Measurements from ENCODE around the gene GOLIM4.

GOLIM4 gene

GRCh38 chr3:168090306-168091085 is 5.2 kb downstream of the GOLIM4 start:
- Histone ChIP-seq H3K4me1 (ENCODE audit: insufficient read depth, insufficient read length) (no peaks in the 10 kb centered on the region), H3K9ac (ENCODE audit: insufficient read length, low read depth) (no peak overlapping the region), H3K27me3 (ENCODE audit: insufficient read depth, insufficient read length) (no peaks in the 10 kb centered on the region), H3K4me3 (ENCODE audit: insufficient read length, low read depth) (no peak overlapping the region), H3K36me3 (ENCODE audit: insufficient read depth, insufficient read length, low read length) (no peaks in the 10 kb centered on the region), H3K9me3 (ENCODE audit: insufficient read depth, low read length) (no peaks in the 10 kb centered on the region)
- TF ChIP-seq SUZ12 (IDR thresholded peaks at IDR 0.05; ENCODE audit: extremely low read depth, insufficient read depth, insufficient read length), result no peak
- TF ChIP-seq YY1 (IDR thresholded peaks at IDR 0.05; ENCODE audit: insufficient read depth, insufficient read length), result no peak
- no peak for TF ChIP-seq ZNF274 (IDR thresholded peaks at IDR 0.05; ENCODE audit: low read depth, low read length)
- DNase-seq (ENCODE audit: low read depth, low spot score), result no peak

GRCh38 chr3:168089179-168089771 is 6.4 kb downstream of the GOLIM4 start:
- Histone ChIP-seq H3K36me3 (ENCODE audit: insufficient read depth, insufficient read length, low read length) (no peaks in the 10 kb centered on the region), H3K4me3 (ENCODE audit: insufficient read length, low read depth) (no peak overlapping the region), H3K9me3 (ENCODE audit: insufficient read depth, low read length) (no peaks in the 10 kb centered on the region), H3K4me1 (ENCODE audit: insufficient read depth, insufficient read length) (no peaks in the 10 kb centered on the region), H3K27me3 (ENCODE audit: insufficient read depth, insufficient read length) (no peaks in the 10 kb centered on the region), H3K9ac (ENCODE audit: insufficient read length, low read depth) (no peak overlapping the region)
- no peak for TF ChIP-seq YY1 (IDR thresholded peaks at IDR 0.05; ENCODE audit: insufficient read depth, insufficient read length)
- no peak for TF ChIP-seq ZNF274 (IDR thresholded peaks at IDR 0.05; ENCODE audit: low read depth, low read length)
- no peak for TF ChIP-seq SUZ12 (IDR thresholded peaks at IDR 0.05; ENCODE audit: extremely low read depth, insufficient read depth, insufficient read length)
- DNase-seq (ENCODE audit: low read depth, low spot score), result no peak

- H3K27me3 ChIP-seq (ENCODE audit: insufficient read depth, insufficient read length), result no peaks in the 10 kb centered on the region
- TF ChIP-seq SUZ12 (IDR thresholded peaks at IDR 0.05; ENCODE audit: extremely low read depth, insufficient read depth, insufficient read length) (no peak), YY1 (IDR thresholded peaks at IDR 0.05; ENCODE audit: insufficient read depth, insufficient read length) (no peak), ZNF274 (IDR thresholded peaks at IDR 0.05; ENCODE audit: low read depth, low read length) (no peak)
- DNase-seq (ENCODE audit: low read depth, low spot score), result peak; percentile 22
- H3K4me1 ChIP-seq (ENCODE audit: insufficient read depth, insufficient read length), result no peaks in the 10 kb centered on the region
- no peak overlapping the region for H3K9ac ChIP-seq (ENCODE audit: insufficient read length, low read depth)
- H3K4me3 ChIP-seq (ENCODE audit: insufficient read length, low read depth), result no peak overlapping the region
- H3K36me3 ChIP-seq (ENCODE audit: insufficient read depth, insufficient read length, low read length), result no peaks in the 10 kb centered on the region
- H3K9me3 ChIP-seq (ENCODE audit: insufficient read depth, low read length), result no peaks in the 10 kb centered on the region
Measured at GRCh38 chr3:168088106-168088720, 7.5 kb downstream of the GOLIM4 start.

- Histone ChIP-seq H3K36me3 (ENCODE audit: insufficient read depth, insufficient read length, low read length) (no peaks in the 10 kb centered on the region), H3K9ac (ENCODE audit: insufficient read length, low read depth) (no peak overlapping the region), H3K4me1 (ENCODE audit: insufficient read depth, insufficient read length) (no peaks in the 10 kb centered on the region), H3K9me3 (ENCODE audit: insufficient read depth, low read length) (no peaks in the 10 kb centered on the region), H3K4me3 (ENCODE audit: insufficient read length, low read depth) (no peak overlapping the region), H3K27me3 (ENCODE audit: insufficient read depth, insufficient read length) (no peaks in the 10 kb centered on the region)
- no peak for DNase-seq (ENCODE audit: low read depth, low spot score)
- no peak for TF ChIP-seq YY1 (IDR thresholded peaks at IDR 0.05; ENCODE audit: insufficient read depth, insufficient read length)
- no peak for TF ChIP-seq ZNF274 (IDR thresholded peaks at IDR 0.05; ENCODE audit: low read depth, low read length)
- TF ChIP-seq SUZ12 (IDR thresholded peaks at IDR 0.05; ENCODE audit: extremely low read depth, insufficient read depth, insufficient read length), result no peak
Measured at GRCh38 chr3:168087539-168087938, 8.2 kb downstream of the GOLIM4 start.

- Histone ChIP-seq H3K9me3 (ENCODE audit: insufficient read depth, low read length) (no peaks in the 10 kb centered on the region), H3K9ac (ENCODE audit: insufficient read length, low read depth) (no peak overlapping the region), H3K27me3 (ENCODE audit: insufficient read depth, insufficient read length) (no peaks in the 10 kb centered on the region), H3K4me3 (ENCODE audit: insufficient read length, low read depth) (no peak overlapping the region), H3K4me1 (ENCODE audit: insufficient read depth, insufficient read length) (no peaks in the 10 kb centered on the region), H3K36me3 (ENCODE audit: insufficient read depth, insufficient read length, low read length) (no peaks in the 10 kb centered on the region)
- no peak for TF ChIP-seq SUZ12 (IDR thresholded peaks at IDR 0.05; ENCODE audit: extremely low read depth, insufficient read depth, insufficient read length)
- no peak for TF ChIP-seq ZNF274 (IDR thresholded peaks at IDR 0.05; ENCODE audit: low read depth, low read length)
- no peak for TF ChIP-seq YY1 (IDR thresholded peaks at IDR 0.05; ENCODE audit: insufficient read depth, insufficient read length)
- DNase-seq (ENCODE audit: low read depth, low spot score), result no peak
Measured at GRCh38 chr3:168086541-168087260, 9.0 kb downstream of the GOLIM4 start.

GRCh38 chr3:168085491-168086119 is 10.1 kb downstream of the GOLIM4 start:
- TF ChIP-seq SUZ12 (IDR thresholded peaks at IDR 0.05; ENCODE audit: extremely low read depth, insufficient read depth, insufficient read length), result no peak
- no peak for TF ChIP-seq YY1 (IDR thresholded peaks at IDR 0.05; ENCODE audit: insufficient read depth, insufficient read length)
- TF ChIP-seq ZNF274 (IDR thresholded peaks at IDR 0.05; ENCODE audit: low read depth, low read length), result no peak
- DNase-seq (ENCODE audit: low read depth, low spot score), result no peak
- Histone ChIP-seq H3K27me3 (ENCODE audit: insufficient read depth, insufficient read length) (no peaks in the 10 kb centered on the region), H3K9ac (ENCODE audit: insufficient read length, low read depth) (no peak overlapping the region), H3K4me3 (ENCODE audit: insufficient read length, low read depth) (no peak overlapping the region), H3K36me3 (ENCODE audit: insufficient read depth, insufficient read length, low read length) (no peaks in the 10 kb centered on the region), H3K4me1 (ENCODE audit: insufficient read depth, insufficient read length) (no peaks in the 10 kb centered on the region), H3K9me3 (ENCODE audit: insufficient read depth, low read length) (no peaks in the 10 kb centered on the region)

Measured in NT2/D1 (cell line).